Activated naive CD8-positive, alpha-beta T cell treated with anti-CD3 and anti-CD28 coated beads, Interleukin-2, amount 50 U/mL, for 16 hours (primary cell): ENCODE results near the gene CACNA2D1.
"Not testable (repeated sequence)": the region's sequence is repeated elsewhere in the genome, so short reads cannot be mapped to it uniquely, and the experiment has no call there.

ENCODE experiments used
- DNase-seq: peaks from one replicate; pipeline ENCODE4 v3.0.0-alpha.2; 2020; ENCODE audit warnings: low read depth, low spot score

The CACNA2D1 gene

GRCh38 chr7:82393076-82393839, 50.3 kb downstream of the CACNA2D1 start:
- no peak for DNase-seq

GRCh38 chr7:82390936-82391335, 52.6 kb downstream of the CACNA2D1 start:
- DNase-seq: no peak

GRCh38 chr7:82389876-82390275, 53.7 kb downstream of the CACNA2D1 start:
- no peak for DNase-seq

DNA sequence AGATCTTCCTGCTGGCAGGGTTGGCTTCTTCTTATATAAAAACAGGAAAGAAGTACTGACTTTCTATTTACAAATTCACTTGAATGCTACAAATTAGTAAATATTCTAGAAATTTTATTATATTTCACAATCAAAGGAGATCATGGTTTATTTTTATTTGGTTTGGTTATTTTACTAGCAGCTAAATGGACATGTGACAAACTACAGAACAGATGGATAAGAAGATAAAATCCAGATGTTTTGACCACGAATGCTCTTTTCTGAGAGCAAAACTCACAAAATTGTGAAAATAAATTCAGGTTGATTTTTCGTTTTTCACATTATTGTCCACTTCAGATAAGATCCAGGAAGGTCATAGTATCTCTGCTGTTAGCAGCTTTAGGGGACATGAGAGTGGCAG, 55.4 kb downstream of the CACNA2D1 start:
- DNase-seq: no peak

DNA sequence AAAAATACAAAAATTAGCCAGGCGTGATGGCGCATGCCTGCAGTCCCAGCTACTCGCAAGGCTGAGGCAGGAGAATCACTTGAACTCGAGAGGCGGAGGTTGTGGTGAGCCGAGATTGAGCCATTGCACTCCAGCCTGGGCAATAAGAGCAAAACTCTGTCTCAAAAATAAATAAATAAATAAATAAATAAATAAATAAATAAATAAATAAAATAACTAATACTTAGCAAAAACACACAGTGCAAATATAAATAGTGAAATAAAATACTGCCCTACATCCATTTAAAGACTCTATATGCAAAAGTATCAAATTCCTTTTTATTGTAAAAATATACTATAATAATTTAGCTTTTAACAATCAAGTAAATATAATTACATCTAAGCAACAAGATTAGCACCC, 57.0 kb downstream of the CACNA2D1 start:
- not testable (repeated sequence) for DNase-seq

DNA sequence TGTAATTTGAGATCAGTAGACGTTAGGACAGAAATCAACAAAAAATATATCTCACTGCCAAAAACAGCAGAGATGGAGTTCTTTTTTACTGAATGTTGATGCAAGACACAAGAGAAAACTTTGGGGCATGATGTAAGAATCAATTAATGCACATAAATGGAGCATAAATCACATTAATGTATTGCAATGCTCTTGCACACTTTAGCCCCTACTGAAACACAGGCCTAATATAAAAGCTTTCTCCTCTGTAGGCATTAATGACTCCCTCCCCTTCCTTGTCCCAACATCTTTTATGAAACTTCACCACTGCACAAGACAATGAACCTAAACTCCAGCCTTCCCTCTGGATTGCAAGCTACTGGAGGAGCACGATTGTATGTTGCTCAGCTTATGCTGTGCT, 58.8 kb downstream of the CACNA2D1 start:
- DNase-seq: no peak

- no peak for DNase-seq
Observed at GRCh38 chr7:82384051-82384464, 59.5 kb downstream of the CACNA2D1 start.

- DNase-seq: no peak
Observed at GRCh38 chr7:82382276-82382675, 61.3 kb downstream of the CACNA2D1 start.

GRCh38 chr7:82376739-82377138, 66.8 kb downstream of the CACNA2D1 start:
- no peak for DNase-seq

- DNase-seq: no peak
Observed at GRCh38 chr7:82375713-82376112, 67.9 kb downstream of the CACNA2D1 start.

- DNase-seq: no peak
Observed at GRCh38 chr7:82375129-82375528, 68.4 kb downstream of the CACNA2D1 start.

DNA sequence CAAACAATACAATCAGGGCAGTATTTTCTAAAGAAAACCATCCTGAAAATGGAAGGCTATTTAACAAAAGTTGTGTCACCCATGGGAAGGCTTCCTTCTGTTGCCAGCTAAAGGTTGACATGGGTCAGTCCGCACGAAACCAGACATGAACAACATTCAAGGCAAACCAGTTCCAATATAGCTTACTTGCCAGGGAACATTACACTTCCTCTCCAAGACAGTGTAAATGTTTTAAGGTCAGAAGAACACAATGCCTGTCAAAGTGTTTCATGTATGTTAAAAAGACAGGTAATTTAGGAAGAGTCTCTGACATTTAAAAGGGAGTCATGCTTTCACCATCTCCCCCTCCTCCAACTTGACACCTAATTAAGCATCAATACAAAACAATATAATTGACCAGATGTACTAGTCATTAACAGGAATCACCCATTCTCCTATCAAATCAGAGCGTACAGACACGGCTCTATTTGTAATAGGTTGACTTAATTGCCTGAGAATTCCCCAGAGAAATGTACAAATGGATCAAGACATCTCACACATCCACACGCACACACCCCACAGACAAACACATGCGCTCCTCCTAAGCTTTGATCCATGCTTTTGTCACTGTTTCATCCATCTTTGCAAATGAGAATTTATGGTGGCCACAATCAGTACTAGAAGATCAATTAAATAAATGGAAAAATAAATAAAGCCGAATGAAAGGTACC, 69.5 kb downstream of the CACNA2D1 start:
- no peak for DNase-seq

- no peak for DNase-seq
Observed at GRCh38 chr7:82364671-82365070, 78.9 kb downstream of the CACNA2D1 start.

DNA sequence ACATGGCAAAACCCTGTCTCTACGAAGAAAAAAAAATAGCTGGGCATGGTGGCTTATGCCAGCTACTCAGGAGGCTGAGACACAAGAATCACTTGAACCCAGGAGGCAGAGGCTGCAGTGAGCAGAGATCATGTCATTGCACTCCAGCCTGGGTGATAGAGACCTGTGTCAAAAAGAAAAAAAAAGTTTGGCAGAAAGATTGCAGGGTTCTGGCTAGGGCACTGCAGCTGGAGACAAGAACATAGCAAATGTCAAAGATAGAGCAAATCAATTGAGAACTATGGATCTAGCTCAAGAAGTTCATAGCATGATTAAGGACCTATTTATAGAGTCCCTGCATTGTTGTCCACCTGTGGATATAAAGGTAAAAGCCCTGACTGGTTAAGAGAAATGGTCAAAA, 79.5 kb downstream of the CACNA2D1 start:
- DNase-seq: no peak

GRCh38 chr7:82362129-82362706, 81.4 kb downstream of the CACNA2D1 start:
- DNase-seq: no peak

DNA sequence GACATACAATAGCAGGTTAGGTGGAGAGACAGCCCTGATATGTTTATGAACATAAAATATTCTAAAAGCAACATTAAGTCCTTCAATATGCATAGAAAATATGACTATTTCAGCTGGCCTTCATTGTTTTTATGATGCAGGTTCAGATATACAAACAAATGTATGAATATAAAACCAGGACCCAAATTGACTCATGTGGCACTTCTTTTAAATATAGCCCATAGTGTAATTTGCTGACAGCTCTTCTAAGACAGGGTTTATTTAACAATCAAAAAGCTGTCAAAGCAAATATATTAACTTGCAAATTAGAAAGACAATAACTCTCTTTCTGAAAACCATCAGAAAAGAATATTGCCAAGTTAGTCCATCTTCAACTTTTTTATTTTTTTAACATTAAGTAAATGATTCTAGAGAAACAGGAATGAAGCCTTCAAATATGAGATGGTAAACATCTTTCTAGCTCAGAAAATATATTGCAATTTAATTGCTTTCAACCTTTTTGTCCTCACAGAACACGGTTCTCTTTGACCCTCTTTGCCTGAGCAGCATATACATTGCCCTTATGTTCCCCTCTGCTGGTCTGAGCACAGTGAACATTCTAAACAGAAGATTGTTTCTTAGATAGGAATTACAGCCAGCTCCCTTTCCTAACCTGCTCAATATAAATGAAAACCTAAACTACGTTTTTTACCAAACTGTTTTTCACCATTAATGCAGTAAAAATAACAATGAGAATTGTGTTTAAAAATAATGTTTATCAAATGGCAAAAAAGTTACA, 82.8 kb downstream of the CACNA2D1 start:
- no peak for DNase-seq

DNA sequence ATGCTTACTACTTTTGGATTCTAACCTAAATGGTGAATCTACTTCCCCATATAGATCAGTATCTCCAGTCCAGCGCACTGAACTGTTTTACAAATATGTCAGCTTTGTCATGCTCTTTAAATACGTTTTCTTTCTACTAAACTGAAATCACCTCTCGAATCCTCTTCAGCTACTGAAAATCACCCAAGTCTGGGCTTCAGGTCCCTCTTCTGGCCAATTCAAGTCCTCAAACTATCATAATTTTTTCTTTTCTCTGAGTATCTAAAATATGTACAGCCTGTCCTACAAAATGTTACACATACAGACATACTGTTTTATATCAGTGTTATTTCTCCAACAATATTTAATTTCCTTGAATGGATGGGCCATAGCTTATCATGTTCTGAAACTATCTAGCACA, 84.2 kb downstream of the CACNA2D1 start:
- no peak for DNase-seq

DNA sequence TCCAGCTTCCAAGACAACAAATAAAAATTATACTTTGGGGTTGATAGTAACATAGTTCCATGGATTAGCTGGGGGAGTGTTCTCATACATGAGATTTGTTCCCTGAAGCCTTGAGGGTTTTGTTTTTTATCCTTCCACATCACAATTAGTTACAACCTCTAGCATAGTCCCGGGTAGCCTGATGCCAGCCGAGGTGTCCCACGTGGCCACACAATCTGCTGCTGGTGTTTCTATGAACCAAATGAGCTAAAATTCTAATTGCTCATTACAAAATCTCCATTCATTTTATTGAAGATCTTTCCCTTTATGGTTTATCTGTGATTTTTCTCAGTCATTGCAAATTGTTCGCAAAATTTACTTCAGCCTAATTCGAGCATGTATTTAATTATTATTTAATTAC, 84.7 kb downstream of the CACNA2D1 start:
- DNase-seq: no peak

GRCh38 chr7:82358009-82358578, 85.5 kb downstream of the CACNA2D1 start:
- no peak for DNase-seq

- no peak for DNase-seq
Observed at GRCh38 chr7:82348251-82348650, 95.3 kb downstream of the CACNA2D1 start.

- DNase-seq: no peak
Observed at GRCh38 chr7:82347808-82348207, 95.8 kb downstream of the CACNA2D1 start.

GRCh38 chr7:82345886-82346285, 97.7 kb downstream of the CACNA2D1 start:
- no peak for DNase-seq
